Calu3 (cell line): ENCODE results near the gene KIRREL3. TPM values are rescaled to one million over a fixed set of nuclear protein-coding genes. Genes with fewer than 3 reads are reported as not detected.

Experiments used
- BruUV-seq: library from RNA; stranded (reverse); fragments of 400-500 nt; replicated peaks from 2 replicates; lab custom pipeline; 2021; lab: Mats Ljungman, UMichigan
- CTCF ChIA-PET: fragments of 300-600 bp; sonication (Branson Sonifier 250); formaldehyde crosslinking; loops from one replicate; lab custom pipeline; 2022; ENCODE audit warnings: antibody characterized with exemption; lab: Charles Lee
- DNase-seq: peaks from one replicate; pipeline ENCODE4 v3.0.0; 2022
- H3K27ac Mint-ChIP-seq: one replicate; pipeline ENCODE4 v1.8.0; 2022; ENCODE audit warnings: mixed read lengths; ENCODE audit not compliant: unreplicated experiment
- H3K27me3 Mint-ChIP-seq: one replicate; pipeline ENCODE4 v1.8.0; 2022; ENCODE audit warnings: mixed read lengths; ENCODE audit not compliant: unreplicated experiment
- H3K36me3 Mint-ChIP-seq: one replicate; pipeline ENCODE4 v1.8.0; 2022; ENCODE audit warnings: mild to moderate bottlenecking, moderate library complexity, mixed read lengths; ENCODE audit not compliant: insufficient read depth, unreplicated experiment
- H3K4me1 Mint-ChIP-seq: one replicate; pipeline ENCODE4 v1.8.0; 2022; ENCODE audit warnings: mild to moderate bottlenecking, low read depth, mixed read lengths; ENCODE audit not compliant: unreplicated experiment
- H3K4me3 Mint-ChIP-seq: one replicate; pipeline ENCODE4 v1.8.0; 2022; ENCODE audit warnings: mild to moderate bottlenecking, low read depth, moderate library complexity, mixed read lengths; ENCODE audit not compliant: unreplicated experiment
- H3K9me3 Mint-ChIP-seq: one replicate; pipeline ENCODE4 v1.8.0; 2022; ENCODE audit warnings: low read depth, mixed read lengths; ENCODE audit not compliant: unreplicated experiment
- CTCF ChIP-seq: fragments of 200-600 bp; IDR thresholded peaks from one replicate; pipeline ENCODE4 v1.8.0; 2022; ENCODE audit warnings: antibody characterized with exemption; ENCODE audit not compliant: unreplicated experiment
- intact Hi-C: fragments of 100-400 bp; cut with micrococcal nuclease; formaldehyde crosslinking; loops from one replicate; pipeline ENCODE4 v1.10.0; 2022; ENCODE audit not compliant: unreplicated experiment
- total RNA-seq: library from RNA; stranded (reverse); gene quantifications from 2 replicates; pipeline ENCODE4 v1.2.3, GENCODE V29; 2022

Gene KIRREL3
- total RNA-seq, 1 experiment from 2014 or later, result 0.26 TPM

GRCh38 chr11:127027000-127027399 lies 26.4 kb upstream of the KIRREL3 start:
- H3K27me3 Mint-ChIP-seq, result no peaks in the 10 kb centered on the region
- no peak overlapping the region for H3K4me3 Mint-ChIP-seq
- H3K27ac Mint-ChIP-seq, result no peak overlapping the region
- peaks cover 7% of the 10 kb centered on the region for H3K4me1 Mint-ChIP-seq
- no peak for DNase-seq
- TF ChIP-seq CTCF, result no peak
- CTCF ChIA-PET, result no interaction called here
- no peaks in the 10 kb centered on the region for H3K36me3 Mint-ChIP-seq
- peaks cover 2% of the 10 kb centered on the region for H3K9me3 Mint-ChIP-seq
- intact Hi-C loops, result no loop called here
- no TSS peak for BruUV-seq

- no peak for DNase-seq
- peak overlapping the region; percentile 95 for H3K27ac Mint-ChIP-seq
- intact Hi-C loops, result loop anchor here (5.0 kb wide), 1 partner anchor 48 kb away; no protein-coding TSS in a partner anchor
- peaks cover 2% of the 10 kb centered on the region for H3K9me3 Mint-ChIP-seq
- no peak for TF ChIP-seq CTCF
- H3K4me3 Mint-ChIP-seq, result peak overlapping the region; percentile 46
- CTCF ChIA-PET, result no interaction called here
- peaks cover 12% of the 10 kb centered on the region for H3K4me1 Mint-ChIP-seq
- BruUV-seq, result no TSS peak
- H3K36me3 Mint-ChIP-seq, result no peaks in the 10 kb centered on the region
- H3K27me3 Mint-ChIP-seq, result no peaks in the 10 kb centered on the region
These were observed 23.4 kb upstream of the KIRREL3 start for GRCh38 chr11:127023991-127024390.

- H3K27me3 Mint-ChIP-seq, result no peaks in the 10 kb centered on the region
- BruUV-seq, result no TSS peak
- no peaks in the 10 kb centered on the region for H3K9me3 Mint-ChIP-seq
- no peak overlapping the region for H3K27ac Mint-ChIP-seq
- CTCF ChIA-PET, result interaction anchor here (1.2 kb wide), 1 partner anchor 55 kb away, joined by 4 read pairs; no protein-coding TSS in a partner anchor
- H3K4me1 Mint-ChIP-seq, result peaks cover 30% of the 10 kb centered on the region
- intact Hi-C loops, result loop anchor here (5.0 kb wide), 1 partner anchor 329 kb away; no protein-coding TSS in a partner anchor
- TF ChIP-seq CTCF, result no peak
- H3K4me3 Mint-ChIP-seq, result no peak overlapping the region
- DNase-seq, result no peak
- H3K36me3 Mint-ChIP-seq, result no peaks in the 10 kb centered on the region
These were observed 18.2 kb upstream of the KIRREL3 start for GRCh38 chr11:127018683-127019279.

- H3K4me1 Mint-ChIP-seq, result peaks cover 28% of the 10 kb centered on the region
- H3K27ac Mint-ChIP-seq, result no peak overlapping the region
- intact Hi-C loops, result loop anchor here (5.0 kb wide), 1 partner anchor 330 kb away; no protein-coding TSS in a partner anchor
- no peaks in the 10 kb centered on the region for H3K36me3 Mint-ChIP-seq
- DNase-seq, result peak; percentile 44
- TF ChIP-seq CTCF, result peak; percentile 31
- no peak overlapping the region for H3K4me3 Mint-ChIP-seq
- peaks cover 11% of the 10 kb centered on the region for H3K27me3 Mint-ChIP-seq
- CTCF ChIA-PET, result interaction anchor here (0.6 to 1.2 kb wide), 3 partner anchors 56 to 97 kb away, joined by 3 to 4 read pairs (median 4); no protein-coding TSS in a partner anchor
- no peaks in the 10 kb centered on the region for H3K9me3 Mint-ChIP-seq
- BruUV-seq, result no TSS peak
These were observed 16.9 kb upstream of the KIRREL3 start for GRCh38 chr11:127017482-127017881.
